RWPE2 (cell line): Measurements from ENCODE around the gene NEDD4L.

Experiments
- ATAC-seq: fragments of 200-7000 bp; cut with Tn5 transposase; 3 replicates; pipeline ENCODE4 v1.9.1; 2021; ENCODE audit warnings: low read depth
- DNase-seq: peaks from one replicate; pipeline ENCODE4 v3.0.0-alpha.2; 2020; ENCODE audit warnings: low spot score
- H3K27ac ChIP-seq: fragments of 450-650 bp; 2 replicates; pipeline ENCODE4 v1.5.1; 2017; ENCODE audit warnings: mild to moderate bottlenecking; ENCODE audit not compliant: poor library complexity, severe bottlenecking
- H3K27me3 ChIP-seq: fragments of 250-450 bp; sonication (Bioruptor Pico); 2 replicates; pipeline ENCODE4 v1.5.1; 2021; ENCODE audit warnings: mild to moderate bottlenecking, moderate library complexity; ENCODE audit not compliant: insufficient read depth, poor library complexity, severe bottlenecking
- H3K36me3 ChIP-seq: fragments of 250-450 bp; sonication (Bioruptor Pico); 2 replicates; pipeline ENCODE4 v1.5.1; 2020; ENCODE audit warnings: low read depth, mild to moderate bottlenecking, moderate library complexity
- H3K4me1 ChIP-seq: fragments of 250-450 bp; sonication (Bioruptor Pico); 2 replicates; pipeline ENCODE4 v1.5.1; 2021; ENCODE audit warnings: mild to moderate bottlenecking, moderate library complexity; ENCODE audit not compliant: insufficient read depth, poor library complexity, severe bottlenecking
- H3K4me3 ChIP-seq: fragments of 250-450 bp; sonication (Bioruptor Pico); 2 replicates; pipeline ENCODE4 v1.5.1; 2021; ENCODE audit warnings: mild to moderate bottlenecking, moderate library complexity; ENCODE audit not compliant: severe bottlenecking
- H3K9me3 ChIP-seq: fragments of 250-450 bp; sonication (Bioruptor Pico); 2 replicates; pipeline ENCODE4 v1.5.1; 2021; ENCODE audit warnings: mild to moderate bottlenecking, moderate library complexity; ENCODE audit not compliant: severe bottlenecking
- TF ChIP-seq, protein P1 (sequence below): fragments of 450-650 bp; IDR thresholded peaks from one replicate; pipeline ENCODE4 v1.5.1; 2017; ENCODE audit warnings: mild to moderate bottlenecking, moderate library complexity; ENCODE audit not compliant: poor library complexity, severe bottlenecking

NEDD4L gene

DNA sequence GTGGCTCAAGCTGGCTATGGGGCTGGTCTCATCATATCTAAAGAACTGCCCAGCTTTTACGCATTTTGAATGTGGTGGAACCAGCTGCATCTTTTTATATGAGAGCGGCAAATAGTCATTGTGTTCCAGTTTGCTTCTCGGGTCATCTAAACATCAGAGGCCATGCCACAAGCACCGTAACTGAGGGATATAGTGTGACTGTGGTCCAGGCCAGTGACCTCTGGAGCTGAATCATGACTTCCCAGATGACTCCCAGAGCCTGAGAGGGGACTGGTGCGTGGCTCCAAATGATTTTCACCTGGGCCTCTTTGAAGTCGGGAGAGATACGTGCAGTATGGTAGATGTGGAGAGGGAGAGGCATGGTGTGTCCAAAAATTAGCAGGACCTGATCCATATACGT lies 271.0 kb downstream of the NEDD4L start:
- no peak for DNase-seq
- ATAC-seq: no peak
- Histone ChIP-seq H3K4me1 (peaks cover 45% of the 10 kb centered on the region), H3K9me3 (no peaks in the 10 kb centered on the region), H3K27ac (peak overlapping the region; percentile 89), H3K36me3 (peaks cover 9% of the 10 kb centered on the region), H3K27me3 (no peaks in the 10 kb centered on the region), H3K4me3 (no peak overlapping the region)
- TF ChIP-seq, protein P1, sequence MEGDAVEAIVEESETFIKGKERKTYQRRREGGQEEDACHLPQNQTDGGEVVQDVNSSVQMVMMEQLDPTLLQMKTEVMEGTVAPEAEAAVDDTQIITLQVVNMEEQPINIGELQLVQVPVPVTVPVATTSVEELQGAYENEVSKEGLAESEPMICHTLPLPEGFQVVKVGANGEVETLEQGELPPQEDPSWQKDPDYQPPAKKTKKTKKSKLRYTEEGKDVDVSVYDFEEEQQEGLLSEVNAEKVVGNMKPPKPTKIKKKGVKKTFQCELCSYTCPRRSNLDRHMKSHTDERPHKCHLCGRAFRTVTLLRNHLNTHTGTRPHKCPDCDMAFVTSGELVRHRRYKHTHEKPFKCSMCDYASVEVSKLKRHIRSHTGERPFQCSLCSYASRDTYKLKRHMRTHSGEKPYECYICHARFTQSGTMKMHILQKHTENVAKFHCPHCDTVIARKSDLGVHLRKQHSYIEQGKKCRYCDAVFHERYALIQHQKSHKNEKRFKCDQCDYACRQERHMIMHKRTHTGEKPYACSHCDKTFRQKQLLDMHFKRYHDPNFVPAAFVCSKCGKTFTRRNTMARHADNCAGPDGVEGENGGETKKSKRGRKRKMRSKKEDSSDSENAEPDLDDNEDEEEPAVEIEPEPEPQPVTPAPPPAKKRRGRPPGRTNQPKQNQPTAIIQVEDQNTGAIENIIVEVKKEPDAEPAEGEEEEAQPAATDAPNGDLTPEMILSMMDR: no peak

DNA sequence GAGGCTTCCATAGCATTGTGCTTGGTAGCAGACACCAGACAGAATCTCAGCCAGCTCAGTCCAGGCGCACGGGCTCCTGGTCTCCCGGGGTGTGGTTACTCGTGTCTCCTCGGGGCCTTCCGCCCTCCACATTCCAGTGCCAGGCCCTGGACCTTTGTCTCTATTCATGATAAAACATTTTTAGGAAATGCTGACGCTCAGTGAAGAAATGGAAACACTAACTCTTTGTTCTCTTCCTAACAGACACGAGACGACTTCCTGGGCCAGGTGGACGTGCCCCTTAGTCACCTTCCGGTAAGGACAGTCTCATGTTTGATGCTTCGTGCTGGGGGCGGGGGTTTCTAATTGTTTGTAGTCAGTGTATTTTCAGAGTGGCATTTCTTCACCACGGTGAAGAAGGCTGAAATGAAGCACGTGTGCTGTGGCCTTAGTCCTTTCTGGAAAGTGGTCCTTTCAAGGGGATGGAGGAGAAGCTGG lies 271.8 kb downstream of the NEDD4L start:
- Histone ChIP-seq H3K4me3 (no peak overlapping the region), H3K4me1 (peaks cover 40% of the 10 kb centered on the region), H3K27me3 (no peaks in the 10 kb centered on the region), H3K36me3 (peaks cover 9% of the 10 kb centered on the region), H3K9me3 (no peaks in the 10 kb centered on the region), H3K27ac (peak overlapping the region; percentile 89)
- peak; percentile 53 for ATAC-seq
- no peak for DNase-seq
- TF ChIP-seq, protein P1: no peak

DNA sequence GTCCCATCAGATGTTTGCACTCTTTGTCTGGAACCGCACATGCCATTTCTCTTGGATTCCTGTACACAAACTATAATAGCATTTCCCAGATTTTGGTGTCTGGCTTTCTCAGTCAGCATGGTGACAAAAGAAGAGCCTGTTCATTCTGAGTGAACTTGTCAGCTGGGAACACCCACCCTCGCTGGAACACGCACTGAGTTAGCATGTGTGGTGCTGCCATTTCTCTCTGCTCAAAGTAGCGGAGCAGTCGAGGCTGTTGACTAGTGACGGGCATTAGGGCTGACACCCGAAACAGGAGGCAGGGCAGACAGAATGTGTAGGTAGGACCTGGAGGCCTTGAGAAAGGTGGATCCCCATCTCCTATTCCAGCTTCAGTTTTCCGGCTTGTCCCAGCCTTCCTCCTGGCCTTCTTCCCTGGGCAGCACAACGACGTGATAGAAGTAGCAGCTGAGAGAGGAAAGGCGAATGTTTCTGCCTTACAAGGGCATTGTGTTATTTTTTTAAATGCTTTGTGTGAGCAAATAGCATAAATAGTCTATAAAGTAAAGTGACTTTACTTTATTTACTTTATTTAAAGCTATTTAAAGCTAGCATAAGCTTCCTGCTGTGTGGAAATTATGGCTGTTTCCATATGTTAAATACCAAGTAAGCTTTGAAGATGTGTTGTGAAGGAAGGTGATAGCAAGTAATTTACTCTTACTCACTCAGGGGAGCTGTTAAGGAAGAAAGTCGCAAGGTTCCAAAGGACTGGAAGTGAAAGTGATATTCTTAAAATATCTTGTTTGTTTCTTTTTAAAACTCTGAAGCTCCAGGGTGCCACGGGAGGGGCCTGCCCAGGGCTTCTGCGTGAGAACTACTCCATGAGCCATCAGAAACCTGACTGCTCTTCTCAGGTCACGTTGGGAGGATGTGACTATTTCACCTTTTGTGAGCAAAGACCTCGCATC lies 272.6 kb downstream of the NEDD4L start:
- H3K36me3 ChIP-seq: peaks cover 9% of the 10 kb centered on the region
- H3K9me3 ChIP-seq: no peaks in the 10 kb centered on the region
- H3K4me3 ChIP-seq: no peak overlapping the region
- H3K4me1 ChIP-seq: peaks cover 35% of the 10 kb centered on the region
- no peak for ATAC-seq
- TF ChIP-seq, protein P1: no peak
- H3K27me3 ChIP-seq: no peaks in the 10 kb centered on the region
- peak overlapping the region; percentile 89 for H3K27ac ChIP-seq
- DNase-seq: no peak

DNA sequence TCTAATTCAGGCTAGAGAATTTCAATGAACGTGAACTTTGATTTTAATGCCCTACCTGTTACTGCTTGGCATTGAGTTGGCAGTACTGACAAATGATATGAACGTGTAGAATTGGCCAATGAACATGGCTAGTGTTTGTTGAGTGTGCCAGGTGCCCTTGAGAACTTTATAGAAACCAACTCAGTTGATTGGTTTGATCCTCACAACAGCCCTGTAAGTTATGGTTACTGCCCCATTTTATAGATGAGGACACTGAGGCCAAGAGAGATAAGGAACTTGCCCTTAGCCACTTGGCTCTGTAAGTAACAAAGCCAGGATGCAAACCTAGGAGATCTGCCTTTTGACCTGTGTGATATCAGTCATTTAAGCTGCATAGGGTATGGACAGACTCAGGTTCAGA lies 275.7 kb downstream of the NEDD4L start:
- H3K27me3 ChIP-seq: no peaks in the 10 kb centered on the region
- H3K36me3 ChIP-seq: peaks cover 23% of the 10 kb centered on the region

More for the DNA sequence above, 275.7 kb downstream of the NEDD4L start:
- TF ChIP-seq, protein P1: no peak
- ATAC-seq (no peak), DNase-seq (no peak)
- H3K9me3 ChIP-seq: no peaks in the 10 kb centered on the region
- H3K27ac ChIP-seq: peak overlapping the region; percentile 60
- no peak overlapping the region for H3K4me3 ChIP-seq
- peaks cover 22% of the 10 kb centered on the region for H3K4me1 ChIP-seq
